Right lobe of liver (tissue), 4 donors: ENCODE data around the gene ANKS1B.

Experiments
- CTCF ChIP-seq, 4 donors: fragments of 200-600 bp in 3 of 4; fragments of 450-650 bp in 1 of 4; IDR thresholded peaks; one replicate each; pipeline versions ENCODE4 v1.5.1 to v1.8.0; 2016 to 2022; ENCODE audit warnings: antibody characterized with exemption in 4 of 4, mild to moderate bottlenecking in 2 of 4
- POLR2A ChIP-seq: fragments of 450-650 bp; IDR thresholded peaks from one replicate; pipeline ENCODE4 v1.6.1; 2017; ENCODE audit warnings: antibody characterized with exemption, mild to moderate bottlenecking
- donor health status: DM: no; HTN: no; CAD: no.
- donor health status: DM: no; HTN: no; CAD: no.
- donor health status: DM: no; HTN: yes; CAD: no.

GRCh38 chr12:99130808-99131553, 853.8 kb downstream of the ANKS1B start:
- no peak for TF ChIP-seq CTCF (IDR thresholded peaks at IDR 0.05)
- TF ChIP-seq POLR2A: no peak
